GM20431 (cell line): ENCODE data around the gene TMA16.

Experiments used
- in situ Hi-C: fragments of 300-500 bp; cut with MseI, MboI; formaldehyde crosslinking; loops from one replicate; pipeline ENCODE4 v1.15.0; 2020; ENCODE audit warnings: low sequenced_read_pairs; ENCODE audit not compliant: unreplicated experiment

The TMA16 gene

GRCh38 chr4:163500586-163500985 is 6.1 kb downstream of the TMA16 start:
- in situ Hi-C loops = no loop called here

- in situ Hi-C loops = no loop called here
Measured at GRCh38 chr4:163505374-163505773, 10.9 kb downstream of the TMA16 start.

DNA sequence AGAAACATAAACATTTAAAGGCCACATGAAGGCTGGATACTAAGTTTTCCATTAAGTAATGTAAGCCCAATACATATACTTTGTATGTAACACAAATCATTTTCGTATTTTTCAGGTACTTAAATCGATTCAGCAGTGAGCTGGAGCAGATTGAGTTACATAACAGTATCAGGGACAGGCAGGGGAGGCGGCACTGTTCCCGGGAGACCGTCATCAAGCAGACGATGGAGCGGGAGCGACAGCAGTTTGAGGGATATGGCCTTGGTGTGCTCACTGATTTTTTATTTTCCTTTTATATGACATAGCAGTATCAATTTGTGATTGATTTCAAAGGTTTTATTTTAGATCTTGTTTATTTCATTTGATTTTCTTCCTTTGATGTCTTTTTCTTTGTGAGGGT is 20.7 kb downstream of the TMA16 start:
- in situ Hi-C loops = no loop called here

- in situ Hi-C loops = no loop called here
Measured at GRCh38 chr4:163523791-163524365, 29.4 kb downstream of the TMA16 start.

DNA sequence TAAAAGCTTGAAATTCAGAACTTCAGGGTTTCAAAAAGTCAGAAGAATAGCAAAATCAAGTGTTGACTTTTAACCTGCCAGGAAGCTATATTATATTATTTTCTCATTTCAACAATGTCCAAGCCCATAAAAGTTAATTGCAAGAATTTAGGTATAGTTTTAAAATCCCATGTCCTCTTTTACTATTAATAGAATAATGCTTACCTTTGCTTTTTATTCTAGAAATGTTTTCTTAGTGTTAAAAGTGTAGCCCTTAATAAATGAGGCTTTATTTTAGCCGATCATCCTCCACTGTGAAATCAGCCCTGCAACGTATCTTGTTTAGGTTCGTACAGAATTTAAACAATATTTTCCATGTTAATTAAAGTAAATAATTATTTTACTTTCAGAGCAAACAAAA is 31.5 kb downstream of the TMA16 start:
- in situ Hi-C loops = loop anchor here (25.0 kb wide), 1 partner anchor 1039 kb away; no protein-coding TSS in a partner anchor

DNA sequence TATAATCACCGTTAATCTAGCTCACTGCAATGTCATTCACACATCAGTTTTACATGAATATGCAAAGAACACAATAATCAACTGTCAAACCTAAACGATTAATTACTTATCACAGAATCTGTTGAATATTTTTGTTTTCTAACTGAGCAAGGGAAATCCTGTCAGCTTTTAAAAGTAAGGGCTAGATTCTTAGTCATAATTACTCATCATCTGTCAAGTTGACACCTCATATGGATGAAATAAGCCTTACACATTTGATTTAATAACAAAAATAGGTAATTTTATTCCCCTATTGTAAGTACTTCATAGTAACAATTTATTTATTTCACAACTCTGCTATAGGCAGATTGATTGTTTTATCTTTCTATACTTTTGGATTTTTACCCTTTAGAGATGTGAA is 32.7 kb downstream of the TMA16 start:
- in situ Hi-C loops = loop anchor here (25.0 kb wide), 1 partner anchor 1040 kb away; no protein-coding TSS in a partner anchor

DNA sequence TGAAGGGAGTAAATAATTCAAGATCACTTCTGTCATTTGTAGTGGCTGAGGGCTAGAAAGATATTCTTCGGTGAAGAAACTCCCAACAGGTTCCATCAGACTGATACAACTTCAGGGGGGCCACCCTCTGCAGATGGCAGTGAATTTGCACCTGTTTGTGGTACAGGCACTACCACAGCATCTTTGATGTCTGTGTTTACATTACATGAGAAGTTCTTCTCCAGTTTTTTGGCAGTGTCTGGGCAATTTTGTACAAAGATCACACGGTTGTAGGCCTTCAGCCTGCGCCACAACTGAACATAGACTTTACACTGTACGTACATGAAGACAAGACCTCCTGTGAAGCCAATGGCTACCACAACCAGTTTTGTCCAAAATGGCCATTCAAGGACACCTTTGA is 34.2 kb downstream of the TMA16 start:
- in situ Hi-C loops = loop anchor here (25.0 kb wide), 1 partner anchor 1041 kb away; no protein-coding TSS in a partner anchor

DNA sequence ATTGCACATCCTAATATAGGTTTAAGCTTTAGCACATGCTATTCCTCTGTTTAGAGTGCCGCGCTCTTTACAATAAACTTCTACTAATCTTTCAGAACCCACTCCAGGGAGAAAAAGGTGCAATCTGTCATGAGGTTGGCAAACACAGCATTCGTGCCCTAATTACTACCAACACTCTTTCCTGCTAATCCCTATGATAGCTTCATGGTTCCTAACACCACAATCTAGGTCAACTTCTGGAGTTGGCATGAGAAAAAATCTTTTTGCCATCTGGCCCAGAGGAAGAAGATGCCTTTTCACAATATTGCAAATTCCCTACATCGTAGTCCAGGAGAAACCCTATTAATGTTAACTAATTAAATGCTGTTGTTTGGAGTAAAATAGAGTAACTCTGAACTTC is 39.6 kb downstream of the TMA16 start:
- in situ Hi-C loops = loop anchor here (25.0 kb wide), 1 partner anchor 1047 kb away; no protein-coding TSS in a partner anchor

DNA sequence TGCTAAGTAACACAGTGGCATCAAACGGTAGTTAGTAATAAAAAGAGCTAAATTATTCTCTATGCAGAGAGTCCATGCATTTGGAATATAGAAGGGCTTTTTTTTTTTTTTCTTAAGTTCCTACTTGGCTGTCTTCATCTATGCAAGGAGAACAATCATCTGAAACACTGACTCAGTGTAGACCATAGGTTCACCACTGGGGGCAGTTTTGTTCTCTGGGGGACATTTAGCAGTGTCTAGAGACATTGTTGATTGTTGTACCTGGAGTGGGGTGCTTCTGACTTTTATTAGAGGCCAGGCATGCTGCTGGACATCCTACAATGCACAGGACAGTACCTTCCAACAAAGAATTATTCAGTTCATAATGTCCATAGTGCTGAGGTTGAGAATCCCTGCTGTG is 41.2 kb downstream of the TMA16 start:
- in situ Hi-C loops = loop anchor here (25.0 kb wide), 1 partner anchor 1048 kb away; no protein-coding TSS in a partner anchor

DNA sequence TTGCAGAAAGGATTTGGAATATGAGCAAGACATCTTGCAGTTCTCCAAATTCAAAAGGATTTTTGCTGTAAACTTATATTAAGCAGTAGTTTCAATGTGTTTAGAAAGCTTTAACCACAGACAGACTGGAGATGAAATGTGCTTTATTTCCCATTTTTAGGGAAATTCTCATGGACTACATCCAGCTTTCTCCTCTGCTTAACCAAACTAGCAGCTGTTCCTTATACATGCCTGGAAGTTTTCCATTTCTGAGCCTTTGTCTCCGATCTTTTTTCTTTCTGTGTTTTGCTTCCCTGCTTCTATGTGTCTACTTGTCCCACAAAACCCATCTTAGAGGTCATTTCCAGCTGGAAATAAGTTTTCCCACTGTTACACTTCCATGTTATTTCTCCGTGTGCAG is 41.6 kb downstream of the TMA16 start:
- in situ Hi-C loops = loop anchor here (25.0 kb wide), 1 partner anchor 1049 kb away; no protein-coding TSS in a partner anchor

DNA sequence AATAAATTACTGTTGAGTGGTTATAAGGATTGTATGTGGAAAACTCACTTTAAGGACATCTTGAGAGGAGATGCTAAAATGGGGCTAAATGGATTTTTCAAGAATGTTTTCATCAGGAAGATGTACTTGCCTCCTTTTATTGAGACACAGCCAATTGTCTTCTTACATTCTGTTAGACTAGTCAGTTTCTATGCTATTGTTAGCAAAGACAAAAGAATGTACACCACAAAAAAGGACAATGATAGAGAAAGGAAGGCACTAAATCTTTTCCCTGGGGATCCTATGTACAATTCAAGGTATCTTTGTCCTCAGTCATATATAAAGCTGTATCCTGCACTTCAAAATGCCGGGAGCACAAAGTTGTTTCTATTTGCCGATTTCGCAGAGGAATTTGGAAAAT is 42.6 kb downstream of the TMA16 start:
- in situ Hi-C loops = loop anchor here (25.0 kb wide), 1 partner anchor 1050 kb away; no protein-coding TSS in a partner anchor

DNA sequence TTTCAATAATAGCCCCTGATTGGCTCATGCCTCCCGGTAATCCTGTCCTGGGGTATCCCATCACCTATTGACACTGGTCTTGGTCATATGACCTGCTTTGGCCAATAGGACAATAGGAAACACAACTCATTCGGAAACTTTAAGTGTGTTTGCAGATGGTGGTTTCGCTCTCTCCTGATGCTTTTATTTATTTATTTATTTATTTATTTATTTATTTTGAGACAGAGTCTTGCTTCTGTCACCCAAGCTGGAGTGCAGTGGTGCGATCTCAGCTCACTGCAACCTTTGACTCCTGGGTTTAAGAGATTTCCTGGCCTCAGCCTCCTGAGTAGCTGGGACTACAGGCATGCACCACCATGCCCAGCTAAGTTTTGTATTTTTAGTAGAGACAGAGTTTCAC is 44.3 kb downstream of the TMA16 start:
- in situ Hi-C loops = loop anchor here (25.0 kb wide), 1 partner anchor 1052 kb away; no protein-coding TSS in a partner anchor

GRCh38 chr4:163540448-163540847 is 46.0 kb downstream of the TMA16 start:
- in situ Hi-C loops = loop anchor here (10.0 to 25.0 kb wide), 2 partner anchors 56 to 1053 kb away; no protein-coding TSS in a partner anchor

DNA sequence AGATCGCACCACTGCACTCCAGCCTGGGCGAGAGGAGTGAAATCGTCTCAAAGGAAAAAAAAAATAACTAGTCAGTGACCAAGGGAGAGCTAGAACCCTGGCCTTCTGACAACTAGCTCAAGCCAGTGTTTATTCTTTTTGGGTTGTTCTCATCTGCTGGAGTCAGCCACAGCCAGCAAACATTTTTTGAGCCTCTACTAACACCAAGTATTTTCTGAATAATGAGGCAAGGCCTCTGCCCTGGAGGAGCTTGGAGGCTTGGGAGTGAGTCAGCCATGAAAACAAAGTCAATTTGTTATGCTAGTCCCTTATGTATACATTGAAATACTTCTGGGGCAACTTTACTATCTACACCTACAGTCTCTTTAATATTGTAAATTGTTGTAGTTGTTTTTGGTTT is 46.5 kb downstream of the TMA16 start:
- in situ Hi-C loops = loop anchor here (10.0 to 25.0 kb wide), 2 partner anchors 56 to 1054 kb away; no protein-coding TSS in a partner anchor

- in situ Hi-C loops = loop anchor here (10.0 to 25.0 kb wide), 2 partner anchors 57 to 1055 kb away; no protein-coding TSS in a partner anchor
Measured at GRCh38 chr4:163542275-163542674, 47.8 kb downstream of the TMA16 start.

GRCh38 chr4:163544407-163545038 is 50.0 kb downstream of the TMA16 start:
- in situ Hi-C loops = loop anchor here (10.0 to 25.0 kb wide), 2 partner anchors 60 to 1057 kb away; no protein-coding TSS in a partner anchor

DNA sequence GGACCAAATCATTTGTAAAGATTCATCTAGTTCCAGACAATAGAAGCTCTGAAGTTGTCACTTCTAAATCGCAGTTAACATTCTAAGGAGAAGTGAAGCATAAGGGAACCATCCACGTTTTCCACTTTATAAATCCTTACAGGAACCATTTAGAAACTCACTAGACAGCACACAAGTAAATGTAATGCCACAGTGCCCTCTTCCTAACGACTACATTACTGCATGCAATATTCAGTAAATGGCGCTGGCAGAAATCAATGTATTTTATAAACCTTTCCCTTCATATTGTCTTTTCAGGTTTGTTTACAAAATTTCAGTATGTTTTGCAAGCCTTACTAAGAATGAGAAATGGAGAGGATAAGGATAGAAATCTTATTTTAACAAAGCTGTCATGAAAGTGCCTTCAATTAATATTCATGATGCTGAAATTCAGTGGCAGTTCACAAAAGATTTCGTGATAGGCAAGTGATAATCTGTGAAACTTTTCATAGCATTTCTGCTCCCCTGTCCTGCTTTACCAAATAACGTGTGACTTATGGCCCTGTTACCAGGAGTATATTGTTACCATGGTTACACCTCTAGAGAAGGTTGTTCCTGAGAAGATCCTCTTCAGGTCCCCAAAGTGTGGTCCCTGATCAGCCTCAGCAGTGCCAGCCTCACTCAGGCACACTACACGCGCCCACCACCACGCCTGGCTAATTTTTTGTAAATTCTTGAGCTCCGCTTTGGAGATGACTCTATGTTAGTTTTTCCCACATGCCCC is 54.2 kb downstream of the TMA16 start:
- in situ Hi-C loops = loop anchor here (10.0 to 25.0 kb wide), 2 partner anchors 64 to 1061 kb away; no protein-coding TSS in a partner anchor

DNA sequence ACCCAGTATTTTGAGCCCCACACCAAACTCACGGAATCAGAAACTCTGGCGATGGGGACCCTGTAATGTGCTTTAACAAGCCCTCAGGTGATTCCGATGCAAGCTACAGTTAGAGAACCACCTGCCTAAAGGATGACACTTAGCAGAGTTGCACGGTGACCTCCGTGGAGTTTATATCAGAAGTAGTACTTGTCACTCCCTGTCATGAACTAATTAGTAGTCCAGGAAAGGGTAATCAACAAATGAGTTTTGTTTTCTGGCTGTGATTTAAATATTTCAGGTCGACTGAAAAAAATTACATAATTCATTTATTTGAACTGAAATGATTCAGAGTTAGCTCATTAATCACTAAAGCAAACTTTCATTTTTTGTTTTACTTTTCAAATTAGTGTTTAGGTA is 56.4 kb downstream of the TMA16 start:
- in situ Hi-C loops = loop anchor here (10.0 kb wide), 1 partner anchor 204 kb away; no protein-coding TSS in a partner anchor

DNA sequence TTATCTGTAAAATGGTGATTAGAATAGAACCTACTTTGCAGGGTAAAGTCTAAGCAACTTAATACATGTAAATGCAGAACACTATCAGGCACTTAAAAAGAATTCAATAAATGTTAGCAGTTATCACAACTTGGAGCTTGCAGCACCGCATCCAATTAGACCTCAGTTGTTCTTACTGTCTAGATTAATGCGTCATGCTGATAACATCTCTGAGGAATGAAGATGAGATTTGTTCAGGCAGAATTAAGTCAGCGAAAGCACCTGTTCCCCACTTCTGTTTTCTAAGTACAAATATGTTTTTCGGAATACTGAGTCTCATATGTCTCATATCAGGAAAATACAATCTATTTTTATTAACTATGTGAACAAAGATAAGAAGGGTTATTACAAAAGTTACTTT is 58.7 kb downstream of the TMA16 start:
- in situ Hi-C loops = loop anchor here (10.0 kb wide), 1 partner anchor 202 kb away; no protein-coding TSS in a partner anchor

DNA sequence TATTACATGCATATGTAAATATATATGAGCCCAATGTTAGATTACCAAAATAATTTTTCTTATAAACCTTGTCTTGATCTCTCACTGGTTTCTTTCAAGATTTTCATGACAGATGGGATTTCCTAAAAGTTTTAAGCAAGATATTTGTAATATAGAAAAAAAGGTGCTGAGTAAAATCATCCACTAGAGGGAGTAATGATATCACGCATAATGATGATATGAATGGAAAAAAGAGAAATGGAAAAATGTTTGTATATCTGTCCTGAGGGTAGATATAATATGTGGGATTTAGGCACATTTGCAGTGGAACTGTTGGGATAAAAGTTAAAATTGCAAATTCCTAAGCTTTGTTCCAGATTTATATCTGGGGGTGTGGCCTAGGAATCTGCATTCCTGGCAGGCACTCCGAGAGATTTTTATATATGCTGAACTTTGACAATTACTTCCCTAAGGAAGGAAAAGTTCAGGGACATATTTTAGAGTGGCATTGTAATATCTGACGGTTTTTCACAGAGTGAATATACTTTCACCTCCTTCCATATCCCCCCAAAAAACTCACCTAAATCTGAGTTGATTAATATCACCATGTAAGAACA is 60.5 kb downstream of the TMA16 start:
- in situ Hi-C loops = loop anchor here (10.0 kb wide), 1 partner anchor 200 kb away; no protein-coding TSS in a partner anchor
